H1 (cell line): ENCODE measurements around the gene POLL. TPM values are rescaled to one million over a fixed set of nuclear protein-coding genes. Genes with fewer than 3 reads are reported as not detected.

ENCODE experiments used
- CTCF ChIA-PET: fragments of 300-600 bp; sonication (Branson Sonifier 250); formaldehyde crosslinking; loops from one replicate; lab custom pipeline; 2021; ENCODE audit not compliant: partially characterized antibody; lab: Charles Lee
- POLR2A ChIA-PET: fragments of 300-600 bp; sonication (Branson Sonifier 250); formaldehyde crosslinking; loops from one replicate; lab custom pipeline; 2021; ENCODE audit warnings: inconsistent platforms; ENCODE audit not compliant: partially characterized antibody; lab: Charles Lee
- DNase-seq, 2 experiments: peaks; one replicate each; pipeline versions ENCODE4 v3.0.0 to v3.0.0-alpha.2; 2010 to 2022; ENCODE audit warnings: low spot score in 2 of 2, low read depth in 1 of 2, mixed read lengths in 1 of 2
- FAIRE-seq: peaks from 2 replicates; lab custom pipeline; 2011; peaks lifted over from hg19 to GRCh38; lab: Jason Lieb, UNC
- H2AFZ ChIP-seq: 2 replicates; pipeline ENCODE4 v1.8.1; 2012; ENCODE audit warnings: low read length, inconsistent platforms
- H2AK5ac ChIP-seq: 2 replicates; pipeline ENCODE4 v1.6.1; 2013; ENCODE audit warnings: low read depth, low read length
- H2BK120ac ChIP-seq: replicated peaks from 2 replicates; pipeline ENCODE3; 2013; ENCODE audit warnings: low read depth, low read length, inconsistent platforms
- H2BK12ac ChIP-seq: 2 replicates; pipeline ENCODE4 v1.6.1; 2013; ENCODE audit warnings: low read depth, low read length
- H2BK15ac ChIP-seq: 2 replicates; pipeline ENCODE4 v1.6.1; 2013; ENCODE audit warnings: low read length
- H2BK20ac ChIP-seq: 2 replicates; pipeline ENCODE4 v1.6.1; 2013; ENCODE audit warnings: low read length
- H2BK5ac ChIP-seq: 2 replicates; pipeline ENCODE4 v1.6.1; 2013; ENCODE audit warnings: low read depth, low read length
- H3K14ac ChIP-seq: 2 replicates; pipeline ENCODE4 v1.6.1; 2013; ENCODE audit warnings: inconsistent platforms; ENCODE audit not compliant: insufficient read length
- H3K18ac ChIP-seq: 2 replicates; pipeline ENCODE4 v1.6.1; 2013; ENCODE audit warnings: low read length; ENCODE audit errors: extremely low read depth
- H3K23ac ChIP-seq: 2 replicates; pipeline ENCODE4 v1.6.1; 2013; ENCODE audit warnings: inconsistent platforms; ENCODE audit not compliant: insufficient read length
- H3K23me2 ChIP-seq: 2 replicates; pipeline ENCODE4 v1.6.1; 2013; ENCODE audit warnings: low read depth, low read length
- H3K27ac ChIP-seq: 2 replicates; pipeline ENCODE4 v1.6.1; 2011; ENCODE audit warnings: low read depth, low read length, inconsistent platforms
- H3K27me3 ChIP-seq, 4 experiments: replicated peaks in 1 of 4; 1 replicate in 1 of 4; 2 replicates in 3 of 4; pipeline versions ENCODE4 v1.6.1 to v1.8.1; 2011 to 2013; ENCODE audit warnings: low read length in 3 of 4, mild to moderate bottlenecking in 3 of 4, inconsistent platforms in 2 of 4, mixed read lengths in 2 of 4, moderate library complexity in 1 of 4; ENCODE audit not compliant: control insufficient read depth in 3 of 4, insufficient read depth in 3 of 4; ENCODE audit errors: extremely low read depth in 1 of 4
- H3K36me3 ChIP-seq, 4 experiments: 2 replicates each; pipeline versions ENCODE4 v1.6.1 to v1.8.1; 2011 to 2013; ENCODE audit warnings: mild to moderate bottlenecking in 4 of 4, low read length in 3 of 4, moderate library complexity in 2 of 4, control low read depth in 1 of 4, inconsistent platforms in 1 of 4; ENCODE audit not compliant: insufficient read depth in 4 of 4, control insufficient read depth in 2 of 4
- H3K4ac ChIP-seq: replicated peaks from 2 replicates; pipeline ENCODE3; 2013; ENCODE audit warnings: low read length, low read depth, mixed read lengths, inconsistent platforms; ENCODE audit not compliant: insufficient read length
- H3K4me1 ChIP-seq, 4 experiments: replicated peaks in 1 of 4; 1 replicate in 1 of 4; 2 replicates in 3 of 4; pipeline versions ENCODE4 v1.6.1 to v1.8.1; 2011 to 2013; ENCODE audit warnings: low read length in 3 of 4, inconsistent platforms in 2 of 4, mixed read lengths in 1 of 4; ENCODE audit not compliant: insufficient read depth in 4 of 4, control insufficient read depth in 3 of 4
- H3K4me2 ChIP-seq, 2 experiments: 2 replicates each; pipeline versions ENCODE4 v1.6.1 to v1.8.1; 2011 to 2013; ENCODE audit warnings: low read depth in 2 of 2, low read length in 2 of 2, control low read depth in 1 of 2, inconsistent platforms in 1 of 2, mild to moderate bottlenecking in 1 of 2; ENCODE audit not compliant: insufficient read depth in 1 of 2
- H3K4me3 ChIP-seq, 4 experiments: fragments of 200-600, 300-600 bp in 1 of 4; sonication (generic), shearing (Covaris generic), sonication (Bioruptor Twin) in 1 of 4; 2 replicates each; pipeline versions ENCODE4 v1.5.1 to v1.8.1; 2011 to 2016; ENCODE audit warnings: low read length in 4 of 4, low read depth in 3 of 4, control low read depth in 2 of 4, inconsistent platforms in 2 of 4, mild to moderate bottlenecking in 2 of 4, mixed read lengths in 1 of 4, moderate library complexity in 1 of 4; ENCODE audit not compliant: insufficient read depth in 2 of 4; ENCODE audit errors: extremely low read depth in 1 of 4
- H3K56ac ChIP-seq: replicated peaks from 2 replicates; pipeline ENCODE3; 2013; ENCODE audit warnings: low read depth, mild to moderate bottlenecking, mixed read lengths, low read length, inconsistent platforms; ENCODE audit not compliant: insufficient read length
- H3K79me1 ChIP-seq: 2 replicates; pipeline ENCODE4 v1.6.1; 2013; ENCODE audit warnings: low read depth, low read length, control low read depth
- H3K79me2 ChIP-seq, 2 experiments: 2 replicates each; pipeline versions ENCODE4 v1.6.1 to v1.8.1; 2012 to 2013; ENCODE audit warnings: low read length in 2 of 2, mild to moderate bottlenecking in 2 of 2, inconsistent platforms in 1 of 2; ENCODE audit not compliant: insufficient read depth in 2 of 2, control insufficient read depth in 1 of 2
- H3K9ac ChIP-seq, 4 experiments: replicated peaks in 1 of 4; 1 replicate in 1 of 4; 2 replicates in 3 of 4; pipeline versions ENCODE4 v1.6.1 to v1.8.1; 2011 to 2013; ENCODE audit warnings: low read depth in 3 of 4, low read length in 3 of 4, control low read depth in 2 of 4, mild to moderate bottlenecking in 2 of 4, moderate library complexity in 2 of 4, inconsistent platforms in 1 of 4; ENCODE audit errors: extremely low read depth in 1 of 4
- H3K9me3 ChIP-seq, 2 experiments: 2 replicates each; pipeline versions ENCODE4 v1.6.1 to v1.8.1; 2012 to 2013; ENCODE audit warnings: mild to moderate bottlenecking in 2 of 2, moderate library complexity in 2 of 2, control low read depth in 1 of 2, inconsistent platforms in 1 of 2, low read depth in 1 of 2, low read length in 1 of 2, mixed read lengths in 1 of 2; ENCODE audit not compliant: insufficient read depth in 2 of 2
- H4K20me1 ChIP-seq, 2 experiments: replicated peaks in 1 of 2; 2 replicates each; pipeline versions ENCODE3 to v1.8.1; 2011 to 2013; ENCODE audit warnings: inconsistent platforms in 2 of 2, low read length in 2 of 2, mild to moderate bottlenecking in 1 of 2; ENCODE audit not compliant: insufficient read depth in 2 of 2, control insufficient read depth in 1 of 2
- H4K5ac ChIP-seq: 2 replicates; pipeline ENCODE4 v1.6.1; 2013; ENCODE audit warnings: low read length, low read depth, mixed read lengths, inconsistent platforms; ENCODE audit not compliant: insufficient read length
- H4K8ac ChIP-seq: 2 replicates; pipeline ENCODE4 v1.8.0; 2013; ENCODE audit warnings: mild to moderate bottlenecking, moderate library complexity, low read length, inconsistent platforms; ENCODE audit not compliant: insufficient read depth; ENCODE audit errors: extremely low read depth
- H4K91ac ChIP-seq: replicated peaks from 2 replicates; pipeline ENCODE3; 2013; ENCODE audit warnings: low read length, mixed read lengths, inconsistent platforms; ENCODE audit not compliant: insufficient read length
- MAX ChIP-seq: IDR thresholded peaks from 2 replicates; pipeline ENCODE4 v1.6.1; 2012; ENCODE audit warnings: inconsistent platforms
- POLR2A ChIP-seq, 2 experiments: IDR thresholded peaks; 1 replicate in 1 of 2; 2 replicates in 1 of 2; pipeline ENCODE4 v1.6.1; 2011; ENCODE audit warnings: low read depth in 2 of 2, low read length in 2 of 2, mild to moderate bottlenecking in 2 of 2; ENCODE audit errors: control extremely low read depth in 1 of 2
- WGBS, 2 experiments: shearing (Covaris generic) in 1 of 2; methylation state at CpG; one replicate each; pipeline versions ENCODE4 v1.1.6 to v1.1.7; 2013 to 2015; ENCODE audit warnings: low lambda C conversion rate in 2 of 2, mixed read lengths in 2 of 2, inconsistent platforms in 1 of 2, low coverage in 1 of 2, missing lambda C conversion rate in 1 of 2; ENCODE audit not compliant: insufficient replicate concordance in 2 of 2, insufficient coverage in 1 of 2, insufficient read length in 1 of 2; ENCODE audit errors: extremely low coverage in 1 of 2, missing lambda C conversion rate in 1 of 2; 5-methylcytosine and 5-hydroxymethylcytosine counted together
- polyA plus RNA-seq, 7 experiments: library from polyadenylated mRNA; depleted of rRNA in 3 of 7; stranded (reverse) in 5 of 7; unstranded in 2 of 7; fragments of >200 nt in 5 of 7; fragments of 200-250 nt in 2 of 7; gene quantifications; 1 replicate in 5 of 7; 2 replicates in 1 of 7; 4 replicates in 1 of 7; pipeline versions ENCODE4 v1.2.1 to v1.2.3, GENCODE V29; 2011 to 2013; ENCODE audit warnings: missing spikeins in 2 of 7, mixed read lengths in 2 of 7
- total RNA-seq: library from RNA; stranded (reverse); fragmentation: NEBNext Ultra II Directional; extraction: Animal tissue kit (Norgen Biotek cat#: 25700); gene quantifications from 2 replicates; pipeline ENCODE4 v1.2.1, GENCODE V29; 2021

The POLL gene
- total and polyA plus RNA-seq, 2 of the 8 experiments (the other 6 are each of a cell fraction or from before 2014, with no cell fraction given) = 26.1 to 45.9 TPM

- no peak overlapping the region for H3K4me2 ChIP-seq
- H3K27ac ChIP-seq = no peak overlapping the region
- H2BK5ac ChIP-seq = no peak overlapping the region
- H3K4me3 ChIP-seq = no peak overlapping the region
- H3K79me1 ChIP-seq = no peaks in the 10 kb centered on the region
- WGBS, 2 experiments = 85% methylated on average over 2 of the region's 2 CpGs; no CpG with 5 or more reads in 1 of the 2 experiments
- H2AK5ac ChIP-seq = no peak overlapping the region
- no peak overlapping the region for H3K23ac ChIP-seq
- no peak overlapping the region for H2AFZ ChIP-seq
- no peaks in the 10 kb centered on the region for H3K36me3 ChIP-seq
- H3K79me2 ChIP-seq = no peaks in the 10 kb centered on the region
- ChIA-PET CTCF (interaction anchor here (0.5 to 5.9 kb wide), 5 partner anchors 15 to 359 kb away, joined by 3 to 65 read pairs (median 3); no protein-coding TSS in a partner anchor), POLR2A (interaction anchor here (1.1 to 3.6 kb wide), 4 partner anchors 10 to 285 kb away, joined by 3 to 12 read pairs (median 8); no protein-coding TSS in a partner anchor)
- H3K27me3 ChIP-seq = peaks cover 6 to 53% (median 38%) of the 10 kb centered on the region in 4 experiments
- peaks cover 6 to 9% of the 10 kb centered on the region in 2 experiments; a peak in 2 of 4 replicates for H3K9me3 ChIP-seq
- TF ChIP-seq POLR2A (IDR thresholded peaks at IDR 0.05; ENCODE audit: control extremely low read depth in 1 of 2, low read depth in 2 of 2, low read length in 2 of 2) = peak in 1 of 2 experiments; percentile 31; a peak in 1 of 3 replicates
- no peak for TF ChIP-seq MAX
- peaks cover 0 to 15% (median 7%) of the 10 kb centered on the region in 4 experiments; a peak in 5 of 7 replicates for H3K4me1 ChIP-seq
- H4K20me1 ChIP-seq = peaks cover 0 to 2% of the 10 kb centered on the region in 2 experiments
- H4K8ac ChIP-seq = no peak overlapping the region
- H3K56ac ChIP-seq = no peak overlapping the region
- no peak overlapping the region for H3K9ac ChIP-seq
- no peak overlapping the region for H4K5ac ChIP-seq
- H2BK15ac ChIP-seq = no peak overlapping the region
- H2BK120ac ChIP-seq = no peak overlapping the region
- no peak for FAIRE-seq
- H3K23me2 ChIP-seq = peaks cover 14% of the 10 kb centered on the region
- no peak overlapping the region for H3K18ac ChIP-seq
- H2BK20ac ChIP-seq = no peak overlapping the region
- no peak overlapping the region for H2BK12ac ChIP-seq
- no peak overlapping the region for H4K91ac ChIP-seq
- DNase-seq = no peak
- no peak overlapping the region for H3K4ac ChIP-seq
- no peak overlapping the region for H3K14ac ChIP-seq
These were observed 15.3 kb downstream of the POLL start for GRCh38 chr10:101572785-101573184.
